ENCODE measurements around the gene HMGN4.

- TF ChIP-seq POLR2A (IDR thresholded peaks at IDR 0.05): no peak
- TF ChIP-seq CTCF (IDR thresholded peaks at IDR 0.05): no peak
Observed at GRCh38 chr6:26495281-26495680, 42.9 kb upstream of the HMGN4 start.

Measured in vagina (tissue), 2 donors.